ENCODE data around the gene RAB13.

RAB13 gene

GRCh38 chr1:153954826-153955225 lies 31.3 kb downstream of the RAB13 start:
- no peak for DNase-seq

- no peak for DNase-seq
Measured at GRCh38 chr1:153953859-153954365, 32.2 kb downstream of the RAB13 start.

- DNase-seq: no peak
Measured at GRCh38 chr1:153951801-153952200, 34.3 kb downstream of the RAB13 start.

- DNase-seq: no peak
Measured at GRCh38 chr1:153951183-153951582, 35.0 kb downstream of the RAB13 start.

GRCh38 chr1:153946622-153947241 lies 39.4 kb downstream of the RAB13 start, which contains the start of gene DENND4B:
Gene DENND4B (minus strand): TSS chr1:153946718. CDS start chr1:153944374, 2,344 bp downstream.
- peak; percentile 36 for DNase-seq

GRCh38 chr1:153945795-153946621 lies 40.1 kb downstream of the RAB13 start:
- no peak for DNase-seq

- no peak for DNase-seq
Measured at GRCh38 chr1:153945131-153945794, 40.9 kb downstream of the RAB13 start.

- no peak for DNase-seq
Measured at GRCh38 chr1:153944827-153945117, 41.4 kb downstream of the RAB13 start.

- DNase-seq: no peak
Measured at GRCh38 chr1:153944005-153944826, 41.9 kb downstream of the RAB13 start.

- DNase-seq: no peak
Measured at GRCh38 chr1:153942766-153943549, 43.2 kb downstream of the RAB13 start.

- DNase-seq: no peak
Measured at GRCh38 chr1:153941826-153942725, 44.1 kb downstream of the RAB13 start.

- DNase-seq: no peak
Measured at GRCh38 chr1:153940756-153941155, 45.4 kb downstream of the RAB13 start.

- no peak for DNase-seq
Measured at GRCh38 chr1:153939476-153939875, 46.7 kb downstream of the RAB13 start.

- no peak for DNase-seq
Measured at GRCh38 chr1:153938996-153939395, 47.1 kb downstream of the RAB13 start.

GRCh38 chr1:153937331-153937730 lies 48.8 kb downstream of the RAB13 start:
- DNase-seq: no peak

GRCh38 chr1:153936011-153936802 lies 49.9 kb downstream of the RAB13 start:
- DNase-seq: no peak

- DNase-seq: no peak
Measured at GRCh38 chr1:153934746-153935145, 51.4 kb downstream of the RAB13 start.

GRCh38 chr1:153933955-153934354 lies 52.2 kb downstream of the RAB13 start:
- no peak for DNase-seq

- DNase-seq: no peak
Measured at GRCh38 chr1:153933430-153933829, 52.7 kb downstream of the RAB13 start.

Data from NCI-H187 treated with DMSO at 0.1 percent for 48 hours (cell line).